Gastroesophageal sphincter (tissue), 3 donors: Measurements from ENCODE around the gene LORICRIN.

Experiments
- CTCF ChIP-seq, 4 experiments: fragments of 200-600 bp in 2 of 4; fragments of 450-650 bp in 2 of 4; sonication (generic) in 1 of 4; IDR thresholded peaks; one replicate each; pipeline ENCODE4 v1.5.1; 2017 to 2019; ENCODE audit warnings: antibody characterized with exemption in 4 of 4, mild to moderate bottlenecking in 2 of 4, moderate library complexity in 2 of 4
- POLR2A ChIP-seq, 2 donors: fragments of 450-650 bp; IDR thresholded peaks; one replicate each; pipeline ENCODE4 v1.6.1; 2017; ENCODE audit warnings: antibody characterized with exemption in 2 of 2, mild to moderate bottlenecking in 2 of 2, moderate library complexity in 1 of 2
- POLR2AphosphoS5 ChIP-seq: sonication (generic); formaldehyde crosslinking; IDR thresholded peaks from one replicate; pipeline ENCODE4 v1.6.1; 2017; ENCODE audit warnings: antibody characterized with exemption

DNA sequence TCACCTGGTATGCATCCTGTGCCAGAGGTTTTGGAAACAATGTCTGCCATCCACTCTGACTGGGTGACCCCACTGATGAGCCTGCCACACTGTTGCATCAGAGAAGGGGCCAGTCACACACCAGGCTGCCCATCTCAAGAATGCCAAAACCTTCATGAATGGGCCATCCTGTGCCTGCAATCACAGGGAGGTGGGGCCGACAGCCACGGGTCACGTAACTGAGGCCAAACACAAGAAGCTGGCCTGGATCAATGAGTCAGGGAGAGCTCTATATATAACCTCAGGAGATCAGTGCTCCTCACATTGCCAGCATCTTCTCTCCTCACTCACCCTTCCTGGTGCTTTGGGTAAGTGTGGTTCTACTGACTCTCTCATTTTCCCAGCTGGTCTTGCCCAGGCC, at the start of gene LORICRIN:
- TF ChIP-seq POLR2A (IDR thresholded peaks at IDR 0.05) (no peak), POLR2AphosphoS5 (no peak), CTCF (IDR thresholded peaks at IDR 0.05) (no peak)
